ENCODE measurements around the gene SEC62.

DNA sequence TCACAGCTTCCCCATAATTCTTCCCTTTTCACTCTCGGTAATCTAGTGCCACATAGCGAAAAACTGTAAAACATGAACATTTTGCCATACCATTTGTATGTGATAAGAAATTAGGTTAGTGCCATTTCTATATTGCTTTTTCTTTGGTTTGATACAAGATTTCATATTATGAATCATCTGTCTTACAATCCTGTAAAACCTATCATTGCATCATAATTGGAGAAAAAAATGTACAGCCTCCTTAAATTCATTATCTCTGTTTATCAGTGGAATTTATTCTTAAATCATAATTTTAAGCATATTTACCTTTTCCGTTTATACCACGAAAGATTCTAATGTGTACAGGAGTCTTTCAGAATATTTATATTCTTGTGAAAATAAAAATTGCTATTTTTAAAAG lies 23.8 kb downstream of the SEC62 start:
- TF ChIP-seq, protein P1, sequence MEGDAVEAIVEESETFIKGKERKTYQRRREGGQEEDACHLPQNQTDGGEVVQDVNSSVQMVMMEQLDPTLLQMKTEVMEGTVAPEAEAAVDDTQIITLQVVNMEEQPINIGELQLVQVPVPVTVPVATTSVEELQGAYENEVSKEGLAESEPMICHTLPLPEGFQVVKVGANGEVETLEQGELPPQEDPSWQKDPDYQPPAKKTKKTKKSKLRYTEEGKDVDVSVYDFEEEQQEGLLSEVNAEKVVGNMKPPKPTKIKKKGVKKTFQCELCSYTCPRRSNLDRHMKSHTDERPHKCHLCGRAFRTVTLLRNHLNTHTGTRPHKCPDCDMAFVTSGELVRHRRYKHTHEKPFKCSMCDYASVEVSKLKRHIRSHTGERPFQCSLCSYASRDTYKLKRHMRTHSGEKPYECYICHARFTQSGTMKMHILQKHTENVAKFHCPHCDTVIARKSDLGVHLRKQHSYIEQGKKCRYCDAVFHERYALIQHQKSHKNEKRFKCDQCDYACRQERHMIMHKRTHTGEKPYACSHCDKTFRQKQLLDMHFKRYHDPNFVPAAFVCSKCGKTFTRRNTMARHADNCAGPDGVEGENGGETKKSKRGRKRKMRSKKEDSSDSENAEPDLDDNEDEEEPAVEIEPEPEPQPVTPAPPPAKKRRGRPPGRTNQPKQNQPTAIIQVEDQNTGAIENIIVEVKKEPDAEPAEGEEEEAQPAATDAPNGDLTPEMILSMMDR (IDR thresholded peaks at IDR 0.05; ENCODE audit: poor library complexity), result no peak
- TF ChIP-seq EZH2 (IDR thresholded peaks at IDR 0.05; ENCODE audit: borderline replicate concordance) (no peak), EZH2phosphoT487 (IDR thresholded peaks at IDR 0.05; ENCODE audit: low read depth, severe bottlenecking, unreplicated experiment) (no peak)
